ENCODE results near the gene NOG.

NOG gene

DNA sequence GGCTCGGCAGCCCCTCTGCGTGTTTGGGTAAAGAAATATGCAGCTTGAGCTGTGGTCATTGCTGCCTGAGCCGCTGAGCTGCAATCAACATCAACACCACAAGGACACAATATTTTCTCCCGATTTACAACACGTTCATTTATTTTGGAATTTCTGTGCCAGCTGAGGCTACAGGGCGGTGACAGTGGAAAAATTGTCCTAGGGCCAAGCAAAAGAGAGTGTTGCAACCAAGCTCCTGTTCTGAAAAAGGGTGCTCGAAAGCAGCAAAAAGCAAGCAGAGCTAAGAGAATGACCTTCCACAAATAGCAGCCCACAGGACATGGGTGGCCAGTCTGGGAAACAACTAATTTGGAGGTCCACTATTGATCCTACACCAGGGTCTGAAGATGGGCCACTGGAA, 35.4 kb upstream of the NOG start:
- Histone ChIP-seq H2AFZ (ENCODE audit: low read length) (no peak overlapping the region), H3K79me2 (ENCODE audit: insufficient read depth, low read length) (no peaks in the 10 kb centered on the region), H3K9me2 (replicated peaks; ENCODE audit: low read depth, low read length) (no peaks in the 10 kb centered on the region), H3K4me3 (ENCODE audit: low read length, poor library complexity, severe bottlenecking) (no peak overlapping the region), H4K20me1 (ENCODE audit: insufficient read depth, low read length, poor library complexity, severe bottlenecking) (no peaks in the 10 kb centered on the region), H3K9ac (ENCODE audit: low read depth, low read length, poor library complexity, severe bottlenecking) (no peak overlapping the region), H3K36me3 (ENCODE audit: insufficient read depth, low read length) (no peaks in the 10 kb centered on the region), H3K4me2 (ENCODE audit: low read depth, low read length, poor library complexity, severe bottlenecking) (no peak overlapping the region), H3K4me1 (ENCODE audit: insufficient read depth, low read length, poor library complexity, severe bottlenecking) (no peaks in the 10 kb centered on the region), H3K9me3 (ENCODE audit: insufficient read depth, low read depth, low read length) (no peaks in the 10 kb centered on the region), H3F3A (ENCODE audit: low read depth) (no peaks in the 10 kb centered on the region), H3K27me3 (ENCODE audit: insufficient read depth, low read length, poor library complexity, severe bottlenecking) (no peaks in the 10 kb centered on the region)
- no peak for TF ChIP-seq EZH2phosphoT487 (IDR thresholded peaks at IDR 0.05; ENCODE audit: borderline replicate concordance)
- TF ChIP-seq, protein P1, sequence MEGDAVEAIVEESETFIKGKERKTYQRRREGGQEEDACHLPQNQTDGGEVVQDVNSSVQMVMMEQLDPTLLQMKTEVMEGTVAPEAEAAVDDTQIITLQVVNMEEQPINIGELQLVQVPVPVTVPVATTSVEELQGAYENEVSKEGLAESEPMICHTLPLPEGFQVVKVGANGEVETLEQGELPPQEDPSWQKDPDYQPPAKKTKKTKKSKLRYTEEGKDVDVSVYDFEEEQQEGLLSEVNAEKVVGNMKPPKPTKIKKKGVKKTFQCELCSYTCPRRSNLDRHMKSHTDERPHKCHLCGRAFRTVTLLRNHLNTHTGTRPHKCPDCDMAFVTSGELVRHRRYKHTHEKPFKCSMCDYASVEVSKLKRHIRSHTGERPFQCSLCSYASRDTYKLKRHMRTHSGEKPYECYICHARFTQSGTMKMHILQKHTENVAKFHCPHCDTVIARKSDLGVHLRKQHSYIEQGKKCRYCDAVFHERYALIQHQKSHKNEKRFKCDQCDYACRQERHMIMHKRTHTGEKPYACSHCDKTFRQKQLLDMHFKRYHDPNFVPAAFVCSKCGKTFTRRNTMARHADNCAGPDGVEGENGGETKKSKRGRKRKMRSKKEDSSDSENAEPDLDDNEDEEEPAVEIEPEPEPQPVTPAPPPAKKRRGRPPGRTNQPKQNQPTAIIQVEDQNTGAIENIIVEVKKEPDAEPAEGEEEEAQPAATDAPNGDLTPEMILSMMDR (conservative IDR thresholded peaks at IDR 0.05; ENCODE audit: low read length): no peak

DNA sequence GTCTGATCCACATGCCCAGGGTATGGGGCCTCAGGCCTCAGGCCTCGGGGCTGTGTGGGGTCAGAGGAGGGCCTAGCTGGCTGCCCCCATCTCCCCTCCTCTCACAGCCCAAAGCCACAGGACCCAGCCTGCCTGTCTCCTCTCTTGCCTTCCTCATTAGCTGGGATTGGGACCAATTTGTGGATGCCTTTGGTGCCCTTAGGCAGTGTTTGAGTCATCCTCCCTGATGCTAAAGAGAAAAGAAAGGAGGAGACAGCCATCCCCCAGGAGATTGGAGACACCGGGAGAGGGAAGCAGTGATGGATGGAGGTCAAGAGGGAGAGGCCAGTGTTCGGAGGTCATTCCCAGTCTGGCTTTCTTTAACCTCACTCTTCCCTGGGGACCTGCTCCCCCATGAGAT, 23.3 kb upstream of the NOG start:
- Histone ChIP-seq H3K79me2 (ENCODE audit: insufficient read depth, low read length) (no peaks in the 10 kb centered on the region), H3K4me1 (ENCODE audit: insufficient read depth, low read length, poor library complexity, severe bottlenecking) (no peaks in the 10 kb centered on the region), H3K9me3 (ENCODE audit: insufficient read depth, low read depth, low read length) (no peaks in the 10 kb centered on the region), H3K4me3 (ENCODE audit: low read length, poor library complexity, severe bottlenecking) (no peak overlapping the region), H3F3A (ENCODE audit: low read depth) (no peaks in the 10 kb centered on the region), H3K27me3 (ENCODE audit: insufficient read depth, low read length, poor library complexity, severe bottlenecking) (no peaks in the 10 kb centered on the region), H3K9me2 (replicated peaks; ENCODE audit: low read depth, low read length) (no peaks in the 10 kb centered on the region), H3K9ac (ENCODE audit: low read depth, low read length, poor library complexity, severe bottlenecking) (no peak overlapping the region), H2AFZ (ENCODE audit: low read length) (no peak overlapping the region), H3K36me3 (ENCODE audit: insufficient read depth, low read length) (no peaks in the 10 kb centered on the region), H3K4me2 (ENCODE audit: low read depth, low read length, poor library complexity, severe bottlenecking) (no peak overlapping the region), H4K20me1 (ENCODE audit: insufficient read depth, low read length, poor library complexity, severe bottlenecking) (no peaks in the 10 kb centered on the region)
- no peak for TF ChIP-seq EZH2phosphoT487 (IDR thresholded peaks at IDR 0.05; ENCODE audit: borderline replicate concordance)
- TF ChIP-seq, protein P1 (conservative IDR thresholded peaks at IDR 0.05; ENCODE audit: low read length): no peak

DNA sequence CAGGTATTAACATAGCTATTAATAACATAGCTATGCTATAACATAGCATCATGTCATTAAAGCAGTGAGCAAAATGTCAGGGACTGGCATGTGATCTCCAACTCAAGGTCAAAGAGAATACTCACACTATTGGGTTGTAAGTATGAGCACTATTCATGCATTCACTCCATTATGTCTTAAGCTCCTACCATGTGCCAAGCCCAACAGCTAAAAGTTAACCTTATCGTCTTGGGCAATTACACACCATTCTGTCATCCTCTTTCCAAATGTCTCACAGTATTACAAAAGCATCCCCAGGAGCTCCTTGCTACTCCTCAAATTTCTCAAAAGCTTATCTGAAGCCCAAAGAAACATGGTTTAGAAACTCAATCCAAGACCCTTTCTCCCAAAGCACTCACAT, 22.0 kb upstream of the NOG start:
- Histone ChIP-seq H2AFZ (ENCODE audit: low read length) (no peak overlapping the region), H3K9ac (ENCODE audit: low read depth, low read length, poor library complexity, severe bottlenecking) (no peak overlapping the region), H3K4me3 (ENCODE audit: low read length, poor library complexity, severe bottlenecking) (no peak overlapping the region), H3K9me3 (ENCODE audit: insufficient read depth, low read depth, low read length) (no peaks in the 10 kb centered on the region), H3K36me3 (ENCODE audit: insufficient read depth, low read length) (no peaks in the 10 kb centered on the region), H3K4me2 (ENCODE audit: low read depth, low read length, poor library complexity, severe bottlenecking) (no peak overlapping the region), H3K79me2 (ENCODE audit: insufficient read depth, low read length) (no peaks in the 10 kb centered on the region), H4K20me1 (ENCODE audit: insufficient read depth, low read length, poor library complexity, severe bottlenecking) (no peaks in the 10 kb centered on the region), H3K4me1 (ENCODE audit: insufficient read depth, low read length, poor library complexity, severe bottlenecking) (no peaks in the 10 kb centered on the region), H3K9me2 (replicated peaks; ENCODE audit: low read depth, low read length) (no peaks in the 10 kb centered on the region), H3F3A (ENCODE audit: low read depth) (no peaks in the 10 kb centered on the region), H3K27me3 (ENCODE audit: insufficient read depth, low read length, poor library complexity, severe bottlenecking) (no peaks in the 10 kb centered on the region)
- no peak for TF ChIP-seq EZH2phosphoT487 (IDR thresholded peaks at IDR 0.05; ENCODE audit: borderline replicate concordance)

DNA sequence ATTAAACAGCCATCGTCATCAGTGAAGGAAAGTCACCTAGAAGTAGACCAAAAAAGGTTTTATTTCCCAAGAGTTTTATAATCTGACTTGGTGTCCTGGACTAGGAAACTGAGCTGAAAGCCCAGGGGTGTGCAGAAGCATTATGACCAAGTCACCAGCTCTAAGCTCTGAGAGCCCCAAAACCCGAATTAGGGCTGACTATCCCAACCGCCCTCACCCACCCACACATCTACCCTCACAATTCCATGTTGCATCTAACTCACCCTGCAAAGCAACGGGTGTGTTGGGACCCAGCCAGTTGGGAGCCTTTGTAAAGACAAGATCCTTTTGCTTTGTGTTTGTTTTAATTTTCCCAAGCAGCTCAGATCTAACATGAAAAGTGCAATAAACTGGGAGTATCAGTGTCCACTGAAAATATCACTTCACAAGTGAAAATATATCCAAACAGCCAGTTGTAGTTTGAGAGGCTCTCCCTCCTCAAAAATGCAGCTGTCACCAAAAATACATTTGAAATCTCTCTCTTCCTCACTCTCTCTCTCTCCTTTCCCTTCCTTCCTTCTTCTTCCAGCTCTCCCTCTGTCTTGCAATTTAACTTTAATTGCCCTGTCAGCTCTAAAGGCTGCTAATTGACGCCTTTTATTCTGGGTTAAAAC, 16.2 kb upstream of the NOG start:
- Histone ChIP-seq H3K9me3 (ENCODE audit: insufficient read depth, low read depth, low read length) (no peaks in the 10 kb centered on the region), H2AFZ (ENCODE audit: low read length) (no peak overlapping the region), H3F3A (ENCODE audit: low read depth) (no peaks in the 10 kb centered on the region), H3K27me3 (ENCODE audit: insufficient read depth, low read length, poor library complexity, severe bottlenecking) (no peaks in the 10 kb centered on the region), H3K36me3 (ENCODE audit: insufficient read depth, low read length) (no peaks in the 10 kb centered on the region), H3K9me2 (replicated peaks; ENCODE audit: low read depth, low read length) (no peaks in the 10 kb centered on the region), H3K4me3 (ENCODE audit: low read length, poor library complexity, severe bottlenecking) (no peak overlapping the region), H3K4me2 (ENCODE audit: low read depth, low read length, poor library complexity, severe bottlenecking) (no peak overlapping the region), H3K9ac (ENCODE audit: low read depth, low read length, poor library complexity, severe bottlenecking) (no peak overlapping the region), H3K4me1 (ENCODE audit: insufficient read depth, low read length, poor library complexity, severe bottlenecking) (no peaks in the 10 kb centered on the region), H4K20me1 (ENCODE audit: insufficient read depth, low read length, poor library complexity, severe bottlenecking) (no peaks in the 10 kb centered on the region), H3K79me2 (ENCODE audit: insufficient read depth, low read length) (no peaks in the 10 kb centered on the region)
- TF ChIP-seq EZH2phosphoT487 (IDR thresholded peaks at IDR 0.05; ENCODE audit: borderline replicate concordance): no peak
- TF ChIP-seq, protein P1 (conservative IDR thresholded peaks at IDR 0.05; ENCODE audit: low read length): no peak

All from Loucy (cell line).